GM19043 (cell line): ENCODE results near the gene R3HDM2.

Experiments
- ATAC-seq: cut with Tn5 transposase; IDR thresholded peaks from one replicate; pipeline ENCODE4 v1.9.1; 2021; ENCODE audit warnings: low read depth; ENCODE audit not compliant: unreplicated experiment

The R3HDM2 gene

DNA sequence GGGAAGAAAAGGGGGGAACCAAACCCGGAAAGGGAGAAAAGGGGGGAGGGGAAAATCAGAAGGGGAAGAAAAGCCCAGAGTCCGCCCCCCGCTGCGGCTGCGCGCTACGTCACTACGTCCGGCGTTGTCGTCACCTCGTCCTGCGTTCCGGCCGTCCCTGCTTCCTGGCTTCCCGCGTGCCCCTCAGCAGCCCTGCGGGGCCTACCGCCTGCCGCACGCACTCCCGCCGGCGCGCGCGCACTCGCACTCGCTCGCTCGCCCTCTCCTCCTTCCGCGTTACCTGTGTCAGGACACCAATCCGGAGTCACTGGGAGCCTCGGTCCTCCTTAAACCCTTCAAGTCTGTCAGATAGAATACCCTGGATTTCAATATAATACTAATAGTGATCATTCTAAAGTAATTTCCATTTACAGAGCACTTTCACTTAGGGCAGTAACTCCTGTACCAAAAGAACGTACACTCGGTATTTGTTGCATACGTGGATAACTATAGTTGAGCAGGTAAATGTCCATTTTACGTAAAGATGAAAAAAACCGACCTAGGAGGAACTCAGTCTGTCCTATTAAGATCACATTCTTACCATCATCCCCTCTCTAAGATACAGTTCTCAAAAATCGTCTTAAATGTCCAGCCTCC lies at the start of gene R3HDM2:
R3HDM2 (minus strand) TSS at position 113 of the 636 bp plus-strand sequence. CDS start 120,615 bp downstream, outside the sequence.
- ATAC-seq: peak; percentile 94

DNA sequence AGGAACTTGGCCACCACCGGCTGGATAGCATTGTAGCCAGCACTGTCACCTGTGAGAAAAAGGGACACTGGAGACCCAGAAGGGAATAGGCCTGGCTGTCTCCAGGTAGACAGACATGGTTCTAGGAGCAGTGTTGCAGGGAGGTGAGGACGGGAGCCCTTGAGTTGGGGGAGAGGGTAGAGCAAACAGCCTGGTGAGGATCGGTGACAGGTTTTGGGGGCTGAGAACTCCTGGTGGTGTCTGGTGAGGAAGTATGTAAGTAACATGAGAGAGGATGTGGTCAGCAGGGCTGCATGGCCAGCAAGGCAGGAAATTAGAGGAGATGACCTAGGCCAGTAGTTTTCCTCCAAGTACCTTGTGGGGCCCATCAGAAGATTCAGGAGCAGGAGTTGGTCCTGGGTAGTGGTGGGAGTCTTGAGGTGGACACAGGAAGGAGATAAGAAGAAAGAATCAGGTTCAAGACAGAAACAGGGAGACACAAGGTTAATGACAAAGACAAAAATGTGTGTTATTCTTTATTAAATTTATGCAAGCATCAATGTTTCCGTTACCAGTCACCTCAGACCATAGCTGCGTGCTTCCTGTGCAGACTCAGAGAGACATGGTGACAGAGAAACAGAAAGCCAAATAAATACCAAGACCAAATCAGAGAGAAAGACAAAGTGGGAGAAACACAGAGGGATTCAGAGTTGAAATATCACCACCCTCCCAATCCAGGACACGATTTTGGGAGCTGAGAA lies 48.7 kb upstream of the R3HDM2 start, which contains the start of gene ARHGAP9:
ARHGAP9 (minus strand) TSS at position 491 of the 740 bp plus-strand sequence; CDS start at position 31, 460 bp downstream.
- ATAC-seq: peak; percentile 34

DNA sequence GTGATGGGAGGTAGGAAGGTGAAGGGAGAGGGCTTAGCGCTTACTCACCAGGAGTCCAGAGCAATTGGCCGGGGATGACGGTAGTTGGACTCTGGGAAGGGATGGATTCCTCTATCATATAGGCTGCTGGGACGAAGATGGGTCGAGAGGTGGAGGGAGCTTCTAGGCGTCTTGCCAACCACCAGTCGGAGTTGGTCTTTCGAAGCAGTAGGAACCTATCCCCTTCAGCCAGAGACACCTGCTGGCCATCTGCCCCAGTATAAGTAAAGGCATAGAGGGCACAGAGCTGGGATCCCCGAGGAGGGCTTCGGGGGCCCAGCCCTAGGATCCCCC lies 48.2 kb upstream of the R3HDM2 start:
- ATAC-seq: no peak

DNA sequence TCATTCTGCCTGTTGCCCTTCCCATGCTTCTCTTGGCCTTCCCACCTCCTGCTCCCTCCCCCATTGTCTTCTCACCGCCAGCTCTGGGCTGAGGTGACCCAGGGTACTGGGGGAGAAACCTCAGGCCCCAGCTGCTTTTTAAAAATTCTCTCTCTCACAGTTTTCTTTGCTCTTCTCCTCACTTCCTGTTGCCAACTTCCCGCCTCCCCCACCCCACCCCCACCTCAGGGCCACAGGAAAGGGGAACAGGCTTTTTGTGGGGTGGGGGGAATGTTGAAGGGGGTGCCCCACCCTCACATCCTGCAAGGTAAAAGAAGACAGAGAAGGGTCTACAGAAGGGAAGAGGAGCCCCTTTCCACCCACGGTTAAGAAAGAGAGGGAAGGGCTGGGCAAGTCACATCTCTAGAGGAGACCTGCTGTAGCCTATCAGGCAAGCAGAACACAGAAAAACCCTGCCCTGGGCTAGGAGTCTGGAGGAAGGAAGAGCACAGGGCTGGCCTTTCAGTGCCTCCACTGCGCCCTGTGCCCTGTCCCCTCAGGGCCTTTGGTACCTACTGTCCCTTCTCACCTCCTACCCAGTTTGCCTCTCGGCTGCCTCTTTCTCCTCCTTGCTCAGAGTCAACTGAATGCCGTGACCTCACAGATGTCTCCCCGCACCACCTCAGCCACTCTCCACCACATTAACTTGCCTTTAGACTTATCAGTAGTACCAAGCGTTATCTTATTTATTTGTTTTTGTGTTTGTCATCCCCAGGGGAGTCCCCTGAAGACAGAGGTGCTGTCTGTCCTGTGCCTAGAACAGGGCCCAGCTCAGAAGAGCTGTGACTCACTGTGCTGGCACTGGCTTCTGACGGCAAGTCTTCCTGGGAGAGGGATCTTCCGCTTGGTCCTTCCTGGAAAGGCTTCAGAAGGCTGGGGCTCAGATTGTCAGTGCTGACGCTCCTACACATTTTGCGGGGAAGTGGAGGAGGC lies 47.2 kb upstream of the R3HDM2 start:
- ATAC-seq: no peak

DNA sequence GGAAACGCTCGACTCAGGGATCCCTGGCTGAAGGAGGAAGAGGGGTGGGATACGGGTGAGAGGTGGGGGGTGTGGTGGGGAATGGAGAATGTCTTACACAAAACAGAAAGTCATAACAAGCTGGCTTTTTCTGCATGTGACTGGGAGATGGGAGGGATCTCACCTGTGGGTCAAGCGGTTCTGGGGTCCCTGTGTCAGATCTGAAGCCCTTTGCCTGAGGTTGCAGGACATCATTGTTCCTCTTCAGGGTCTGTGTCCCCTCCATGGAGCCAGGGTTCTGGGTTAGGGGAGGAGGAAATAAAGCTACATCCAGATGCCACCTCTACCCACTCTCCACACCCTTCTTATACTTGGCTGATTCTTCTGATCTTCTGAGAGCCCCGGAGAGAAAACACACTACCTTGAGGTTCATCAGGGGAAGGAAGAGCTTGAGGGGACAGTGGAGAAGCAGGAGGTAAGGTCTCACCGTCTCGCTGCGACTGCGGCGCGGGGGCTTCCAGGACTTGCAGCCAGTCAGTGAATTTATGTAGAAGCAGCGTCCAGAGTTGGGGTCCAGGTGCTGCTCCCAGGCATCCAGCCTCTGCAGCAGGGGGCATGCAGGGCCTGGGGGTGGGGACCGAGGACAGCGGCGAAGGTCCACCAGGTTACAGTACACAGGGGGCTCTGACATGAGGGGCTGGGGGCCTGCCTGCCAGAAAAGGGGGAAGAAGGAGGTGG lies 46.3 kb upstream of the R3HDM2 start:
- ATAC-seq: no peak

DNA sequence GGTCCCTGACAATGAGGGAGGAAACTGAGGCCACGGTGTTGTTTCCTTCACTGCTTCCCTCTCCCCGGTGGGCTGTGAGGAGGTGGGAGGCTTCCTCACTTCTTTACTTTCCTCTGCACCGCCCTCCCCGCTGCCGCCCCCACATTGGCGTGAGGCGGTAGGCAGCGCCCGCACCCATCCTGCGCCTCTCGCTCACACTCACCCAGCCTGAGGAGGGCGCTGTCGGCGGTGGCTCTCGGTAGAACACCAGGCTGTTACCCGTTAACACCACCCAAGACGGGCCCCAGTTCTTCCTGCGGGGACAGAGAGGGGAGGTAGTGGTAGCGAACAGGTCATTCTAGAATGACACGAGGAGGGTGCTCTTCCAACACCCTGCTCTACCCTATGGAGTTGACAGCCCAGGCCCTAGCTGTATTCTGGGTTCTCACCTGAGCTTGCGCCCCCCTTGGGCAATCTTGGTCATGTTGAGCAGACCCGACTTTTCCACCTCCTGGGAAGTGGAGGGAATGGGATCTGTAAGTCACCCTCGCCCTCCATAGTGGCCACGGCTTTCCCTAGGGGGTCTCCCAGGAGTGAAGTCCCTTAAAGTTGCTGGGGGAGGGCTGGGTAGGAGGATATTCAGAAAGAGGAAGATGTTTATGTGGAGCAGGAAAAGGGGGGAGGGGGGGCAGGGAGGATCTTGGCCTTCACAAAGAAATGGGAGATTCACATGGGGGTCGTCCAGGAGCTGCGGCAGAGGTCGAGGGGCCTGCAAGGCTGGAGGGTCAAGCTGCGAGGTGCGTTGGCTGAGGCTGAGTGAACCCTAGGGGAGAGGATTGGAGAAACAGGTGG lies 45.5 kb upstream of the R3HDM2 start:
- ATAC-seq: no peak

DNA sequence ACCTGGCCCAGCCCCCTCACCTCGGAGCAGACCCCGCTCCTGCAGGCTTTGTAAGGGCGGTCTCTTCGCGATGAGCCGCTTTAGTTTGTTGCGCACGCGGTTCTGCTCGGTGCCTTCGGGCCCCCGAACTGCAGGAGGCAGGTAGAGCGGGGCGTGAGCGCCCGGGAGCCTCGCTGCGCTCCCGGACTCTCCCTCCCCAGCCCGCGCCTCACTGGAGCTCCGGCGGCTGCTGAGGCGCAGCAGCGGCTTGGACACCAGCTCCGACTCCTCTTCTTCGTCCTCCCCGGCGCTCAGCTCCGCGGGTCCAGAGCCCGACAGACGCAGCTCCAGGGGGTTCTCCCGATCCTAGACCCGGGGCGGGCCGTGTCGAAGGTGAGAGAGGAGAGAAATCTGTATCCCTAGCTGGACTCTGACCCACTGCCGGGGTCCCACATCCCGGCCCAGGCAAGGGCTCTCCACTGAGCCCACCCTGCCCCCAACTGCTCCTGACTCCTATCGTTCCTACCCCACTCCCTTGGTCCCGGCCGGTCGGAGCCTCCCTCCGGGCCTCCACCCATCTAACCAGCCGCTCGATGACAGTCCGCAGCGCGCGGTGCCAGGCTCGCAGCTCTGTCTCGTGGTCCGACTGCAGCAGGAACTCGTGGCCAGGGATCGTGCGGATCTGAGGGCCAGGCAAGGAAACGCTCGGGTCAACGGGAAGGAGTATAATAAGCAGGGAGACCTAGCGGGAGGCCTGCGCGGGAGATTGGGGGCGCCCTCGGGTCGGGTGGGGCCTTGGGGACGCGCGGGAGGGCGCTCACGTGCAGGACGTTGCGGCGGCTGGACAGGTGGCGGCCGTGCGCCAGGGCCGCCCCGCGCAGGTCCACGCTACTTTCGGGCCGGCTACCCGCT lies 44.7 kb upstream of the R3HDM2 start:
- no peak for ATAC-seq

DNA sequence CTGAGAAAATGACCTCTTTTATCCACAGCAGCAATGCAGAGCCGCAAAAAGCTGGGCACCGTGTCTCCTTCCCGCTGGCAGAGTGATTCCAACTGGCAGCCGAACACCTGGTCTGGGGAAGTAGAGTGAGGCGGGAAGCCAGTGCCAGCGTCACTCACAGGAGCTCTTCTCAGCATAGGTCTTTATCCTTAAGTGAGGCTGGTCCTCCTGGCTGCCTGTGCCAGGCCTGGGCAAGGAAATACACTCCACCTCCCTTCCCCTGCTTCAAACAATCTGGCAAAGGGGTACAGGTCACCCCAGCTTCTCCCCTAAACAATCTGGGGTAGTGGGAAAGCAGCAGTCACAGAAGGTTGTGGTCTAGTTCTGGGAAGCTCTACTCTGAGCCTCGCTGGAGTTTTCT lies 44.0 kb upstream of the R3HDM2 start:
- ATAC-seq: no peak

DNA sequence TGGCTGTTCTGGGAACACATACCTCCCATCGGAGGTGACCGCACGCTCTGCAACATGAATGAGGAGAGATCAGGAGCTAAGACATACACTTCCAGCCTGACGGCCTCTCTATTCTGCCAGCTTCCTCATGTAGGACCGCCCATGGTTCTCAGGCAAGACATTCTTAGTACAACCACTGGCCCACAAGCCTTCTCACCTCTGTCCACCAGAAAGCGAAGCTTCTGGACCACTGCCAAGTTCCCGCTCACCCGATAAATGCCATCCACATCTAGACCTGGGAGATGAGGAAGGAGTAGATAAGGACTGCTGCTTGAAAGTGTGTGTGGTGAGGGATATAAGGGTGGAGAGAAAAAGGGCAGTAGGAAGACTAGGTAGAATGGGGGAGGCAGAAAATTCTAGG lies 43.6 kb upstream of the R3HDM2 start:
- ATAC-seq: no peak

DNA sequence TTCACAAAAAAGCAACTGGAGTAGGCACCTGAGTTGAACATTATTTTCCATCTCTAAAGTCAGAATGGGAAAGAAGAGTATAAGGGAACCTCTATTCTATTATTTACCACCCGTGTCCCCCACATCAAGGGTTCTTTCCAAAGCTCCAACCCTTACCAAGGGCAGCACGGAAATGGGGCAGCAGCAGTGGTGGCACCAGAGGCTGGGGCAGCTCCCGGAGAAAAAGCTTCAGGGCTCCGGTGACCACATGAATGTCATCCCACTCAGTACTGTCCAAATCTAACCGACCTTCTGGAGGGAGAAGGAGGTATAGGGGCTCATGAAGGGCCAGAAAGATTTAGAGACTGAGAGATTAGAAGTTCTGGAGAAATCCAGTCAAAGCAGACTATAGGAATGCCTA lies 43.0 kb upstream of the R3HDM2 start:
- ATAC-seq: no peak

DNA sequence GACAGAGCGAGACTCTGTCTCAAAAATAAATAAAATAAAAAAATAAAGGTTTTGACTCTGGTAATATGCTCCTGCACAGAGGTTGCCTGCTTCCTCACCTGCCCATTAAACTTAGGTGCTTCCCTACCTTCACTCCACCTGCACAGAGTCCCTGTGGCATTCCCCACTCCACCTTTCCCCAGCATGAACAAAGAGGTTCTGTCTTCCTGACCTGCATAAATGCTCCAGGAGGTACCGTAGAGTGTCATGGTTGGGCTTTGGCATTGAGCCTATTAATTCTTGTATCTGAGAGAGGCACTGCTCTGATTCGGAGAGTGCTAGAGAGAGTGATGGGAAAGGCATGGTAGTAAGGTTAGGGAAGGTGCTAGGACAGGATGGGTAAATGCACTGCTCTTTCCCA lies 42.5 kb upstream of the R3HDM2 start:
- no peak for ATAC-seq

DNA sequence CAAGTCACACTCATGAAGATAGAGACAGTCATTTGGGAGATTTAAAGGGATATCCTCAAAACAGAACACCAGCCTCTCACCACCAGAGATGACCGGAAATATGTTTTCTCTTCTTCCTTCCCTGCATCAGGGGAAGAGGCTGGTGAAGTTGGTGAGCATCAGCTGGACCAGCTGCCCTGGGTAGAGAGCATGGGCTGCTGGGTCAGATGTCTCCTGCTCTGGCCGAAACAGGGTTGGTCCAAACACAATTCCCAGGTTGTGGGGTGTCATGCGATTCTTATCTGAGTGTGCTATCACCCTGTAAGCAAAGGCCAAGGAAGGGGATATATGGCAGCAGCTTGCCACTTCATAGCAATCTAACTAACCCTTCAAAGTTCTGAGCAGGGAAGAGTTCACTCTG lies 41.5 kb upstream of the R3HDM2 start:
- no peak for ATAC-seq

DNA sequence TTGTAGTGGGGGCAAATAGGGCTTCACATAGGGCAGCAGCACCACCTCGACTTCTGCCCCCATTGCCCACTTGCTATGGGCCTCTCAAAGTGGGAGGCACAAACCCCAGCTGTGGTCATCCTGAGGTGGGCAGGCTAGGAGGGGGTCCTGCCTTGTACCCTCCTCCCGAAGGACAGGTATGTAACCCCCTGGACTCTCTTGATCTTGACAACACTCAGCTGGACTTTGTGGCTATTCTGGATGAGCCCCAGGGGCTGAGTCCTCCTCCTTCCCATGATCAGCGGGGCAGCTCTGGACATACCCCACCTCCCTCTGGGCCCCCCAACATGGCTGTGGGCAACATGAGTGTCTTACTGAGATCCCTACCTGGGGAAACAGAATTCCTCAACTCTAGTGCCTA lies 40.8 kb upstream of the R3HDM2 start:
- no peak for ATAC-seq

DNA sequence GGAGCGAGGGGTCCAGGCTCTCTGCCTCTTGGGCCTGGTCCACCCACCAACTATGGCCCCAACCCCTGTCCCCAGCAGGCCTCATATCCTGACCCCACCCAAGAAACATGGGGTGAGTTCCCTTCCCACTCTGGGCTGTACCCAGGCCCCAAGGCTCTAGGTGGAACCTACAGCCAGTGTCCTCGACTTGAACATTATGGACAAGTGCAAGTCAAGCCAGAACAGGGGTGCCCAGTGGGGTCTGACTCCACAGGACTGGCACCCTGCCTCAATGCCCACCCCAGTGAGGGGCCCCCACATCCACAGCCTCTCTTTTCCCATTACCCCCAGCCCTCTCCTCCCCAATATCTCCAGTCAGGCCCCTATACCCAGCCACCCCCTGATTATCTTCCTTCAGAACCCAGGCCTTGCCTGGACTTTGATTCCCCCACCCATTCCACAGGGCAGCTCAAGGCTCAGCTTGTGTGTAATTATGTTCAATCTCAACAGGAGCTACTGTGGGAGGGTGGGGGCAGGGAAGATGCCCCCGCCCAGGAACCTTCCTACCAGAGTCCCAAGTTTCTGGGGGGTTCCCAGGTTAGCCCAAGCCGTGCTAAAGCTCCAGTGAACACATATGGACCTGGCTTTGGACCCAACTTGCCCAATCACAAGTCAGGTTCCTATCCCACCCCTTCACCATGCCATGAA lies 40.3 kb upstream of the R3HDM2 start:
- ATAC-seq: no peak

DNA sequence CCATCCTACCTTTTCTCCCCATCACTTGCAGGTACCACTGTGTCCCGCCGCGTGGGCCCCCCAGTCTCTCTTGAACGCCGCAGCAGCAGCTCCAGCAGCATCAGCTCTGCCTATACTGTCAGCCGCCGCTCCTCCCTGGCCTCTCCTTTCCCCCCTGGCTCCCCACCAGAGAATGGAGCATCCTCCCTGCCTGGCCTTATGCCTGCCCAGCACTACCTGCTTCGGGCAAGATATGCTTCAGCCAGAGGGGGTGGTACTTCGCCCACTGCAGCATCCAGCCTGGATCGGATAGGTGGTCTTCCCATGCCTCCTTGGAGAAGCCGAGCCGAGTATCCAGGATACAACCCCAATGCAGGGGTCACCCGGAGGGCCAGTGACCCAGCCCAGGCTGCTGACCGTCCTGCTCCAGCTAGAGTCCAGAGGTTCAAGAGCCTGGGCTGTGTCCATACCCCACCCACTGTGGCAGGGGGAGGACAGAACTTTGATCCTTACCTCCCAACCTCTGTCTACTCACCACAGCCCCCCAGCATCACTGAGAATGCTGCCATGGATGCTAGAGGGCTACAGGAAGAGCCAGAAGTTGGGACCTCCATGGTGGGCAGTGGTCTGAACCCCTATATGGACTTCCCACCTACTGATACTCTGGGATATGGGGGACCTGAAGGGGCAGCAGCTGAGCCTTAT lies 39.6 kb upstream of the R3HDM2 start:
- ATAC-seq: no peak

DNA sequence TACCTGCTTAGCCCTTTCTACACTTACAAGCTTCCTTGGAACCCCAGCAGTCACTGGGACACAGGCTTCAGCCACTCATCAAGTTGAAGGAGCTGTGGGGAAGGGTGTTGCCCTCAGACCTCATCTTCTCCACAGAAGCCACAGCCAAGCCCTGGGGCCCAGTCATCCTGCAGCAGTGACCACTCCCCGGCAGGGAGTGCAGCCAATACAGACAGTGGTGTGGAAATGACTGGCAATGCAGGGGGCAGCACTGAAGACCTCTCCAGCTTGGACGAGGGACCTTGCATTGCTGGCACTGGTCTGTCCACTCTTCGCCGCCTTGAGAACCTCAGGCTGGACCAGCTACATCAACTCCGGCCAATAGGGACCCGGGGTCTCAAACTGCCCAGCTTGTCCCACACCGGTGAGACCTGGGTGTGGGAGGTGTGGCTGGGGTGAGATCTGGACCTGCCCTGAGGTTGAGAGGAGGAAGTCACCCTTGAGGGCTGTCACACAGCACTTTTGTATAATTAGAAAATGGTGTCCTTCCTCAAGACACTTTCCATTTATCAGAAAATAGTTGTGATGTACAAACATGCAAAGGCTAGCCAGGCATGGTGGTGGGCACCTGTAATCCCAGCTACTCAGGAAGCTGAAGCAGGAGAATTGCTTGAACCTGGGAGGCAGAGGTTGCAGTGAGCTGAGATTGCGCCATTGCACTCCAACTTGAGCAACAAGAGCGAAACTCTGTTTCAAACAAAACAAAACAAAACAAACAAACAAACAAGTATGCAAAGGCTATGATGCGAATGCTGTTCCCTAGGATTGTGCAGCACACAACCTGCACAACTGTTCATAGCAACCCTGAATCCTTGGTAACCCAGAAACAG lies 38.7 kb upstream of the R3HDM2 start:
- no peak for ATAC-seq

DNA sequence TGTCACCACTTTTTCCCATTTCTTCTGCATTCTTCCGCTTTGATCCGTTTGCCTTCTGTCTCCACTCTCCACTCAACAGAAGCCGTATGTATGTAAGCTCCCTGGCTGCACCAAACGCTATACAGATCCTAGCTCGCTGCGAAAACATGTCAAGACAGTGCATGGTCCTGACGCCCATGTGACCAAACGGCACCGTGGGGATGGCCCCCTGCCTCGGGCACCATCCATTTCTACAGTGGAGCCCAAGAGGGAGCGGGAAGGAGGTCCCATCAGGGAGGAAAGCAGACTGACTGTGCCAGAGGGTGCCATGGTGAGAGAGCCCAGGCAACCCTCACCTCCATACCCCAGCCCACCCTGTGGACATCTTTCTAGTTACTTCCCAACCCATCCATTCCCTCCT lies 37.1 kb upstream of the R3HDM2 start:
- no peak for ATAC-seq
